HCT116 (cell line): ENCODE measurements around the gene CYB5A. TPM values are rescaled to one million over a fixed set of nuclear protein-coding genes. Genes with fewer than 3 reads are reported as not detected.

ENCODE experiments used
- ATAC-seq: fragments of 200-7000 bp; cut with Tn5 transposase; 2 replicates; pipeline ENCODE4 v1.9.1; 2020; ENCODE audit warnings: mild to moderate bottlenecking, moderate library complexity
- BruUV-seq: library from RNA; stranded (reverse); fragments of 400-500 nt; replicated peaks from 2 replicates; lab custom pipeline; 2021; lab: Mats Ljungman, UMichigan
- CTCF ChIA-PET: fragments of 300-600 bp; sonication (Branson Sonifier 250); formaldehyde crosslinking; loops from one replicate; lab custom pipeline; 2021; ENCODE audit warnings: antibody characterized with exemption; lab: Charles Lee
- POLR2A ChIA-PET: fragments of 300-600, 350-600 bp; sonication (Branson Sonifier 250); formaldehyde crosslinking; loops from one replicate; lab custom pipeline; 2021; ENCODE audit warnings: antibody characterized with exemption; lab: Charles Lee
- RAD21 ChIA-PET, 2 experiments: fragments of 300-600 bp; sonication (Branson Sonifier 250); formaldehyde crosslinking; loops; one replicate each; lab custom pipeline; 2023; ENCODE audit warnings: low total read pairs in 2 of 2; ENCODE audit not compliant: uncharacterized antibody in 2 of 2, unreplicated experiment in 2 of 2, low non-redundant PET in 1 of 2; lab: Charles Lee
- DNase-seq: peaks from one replicate; pipeline ENCODE4 v3.0.0-alpha.2; 2010; ENCODE audit warnings: low read depth, low spot score
- H2AFZ ChIP-seq: fragments of 200-600 bp; shearing (Covaris generic), sonication (generic); 2 replicates; pipeline ENCODE4 v1.6.1; 2017; ENCODE audit warnings: low read depth, mixed run types, mixed read lengths, antibody characterized with exemption, low read length; ENCODE audit not compliant: poor library complexity, severe bottlenecking
- H3K27ac ChIP-seq: 2 replicates; pipeline ENCODE4 v1.5.1; 2012; ENCODE audit warnings: low read depth, low read length
- H3K27me3 ChIP-seq: fragments of 200-600 bp; sonication (generic); 2 replicates; pipeline ENCODE4 v1.6.1; 2016; ENCODE audit warnings: mixed run types, low read length, mixed read lengths; ENCODE audit not compliant: insufficient read depth
- H3K36me3 ChIP-seq, 2 experiments: fragments of 200-500 bp in 1 of 2; fragments of 200-600 bp in 1 of 2; sonication (Bioruptor generic) in 1 of 2; sonication (generic) in 1 of 2; 2 replicates each; pipeline versions ENCODE4 v1.5.1 to v1.6.1; 2014 to 2016; ENCODE audit warnings: low read length in 2 of 2, inconsistent platforms in 1 of 2, mixed read lengths in 1 of 2, mixed run types in 1 of 2; ENCODE audit not compliant: insufficient read depth in 2 of 2, control insufficient read depth in 1 of 2
- H3K4me1 ChIP-seq, 2 experiments: fragments of 200-600 bp in 1 of 2; sonication (generic) in 1 of 2; 2 replicates each; pipeline versions ENCODE4 v1.5.1 to v1.6.1; 2012 to 2017; ENCODE audit warnings: low read length in 2 of 2, inconsistent platforms in 1 of 2, mild to moderate bottlenecking in 1 of 2, mixed read lengths in 1 of 2, mixed run types in 1 of 2, moderate library complexity in 1 of 2; ENCODE audit not compliant: insufficient read depth in 2 of 2, control insufficient read depth in 1 of 2
- H3K4me2 ChIP-seq: fragments of 200-600 bp; sonication (generic); 2 replicates; pipeline ENCODE4 v1.6.1; 2017; ENCODE audit warnings: mixed run types, low read length, mixed read lengths
- H3K4me3 ChIP-seq, 2 experiments: fragments of 200-600 bp in 1 of 2; sonication (generic) in 1 of 2; replicated peaks in 1 of 2; 2 replicates each; pipeline ENCODE4 v1.5.1; 2011 to 2016; ENCODE audit warnings: low read length in 2 of 2, control low read depth in 1 of 2, low read depth in 1 of 2, mild to moderate bottlenecking in 1 of 2, mixed read lengths in 1 of 2, mixed run types in 1 of 2
- H3K79me2 ChIP-seq: fragments of 200-600 bp; sonication (generic); 2 replicates; pipeline ENCODE4 v1.6.1; 2017; ENCODE audit warnings: mild to moderate bottlenecking, mixed run types, low read length, moderate library complexity, mixed read lengths; ENCODE audit not compliant: insufficient read depth
- H3K9ac ChIP-seq: fragments of 200-600 bp; sonication (generic); 2 replicates; pipeline ENCODE4 v1.6.1; 2016; ENCODE audit warnings: low read length, mixed read lengths
- H3K9me2 ChIP-seq: fragments of 200-600 bp; sonication (generic), shearing (Covaris generic); 2 replicates; pipeline ENCODE4 v1.6.1; 2017; ENCODE audit warnings: mixed run types, mild to moderate bottlenecking, moderate library complexity; ENCODE audit not compliant: insufficient read depth
- H3K9me3 ChIP-seq, 2 experiments: fragments of 200-500 bp in 1 of 2; fragments of 200-600 bp in 1 of 2; sonication (Bioruptor generic) in 1 of 2; sonication (generic) in 1 of 2; 2 replicates each; pipeline ENCODE4 v1.6.1; 2014 to 2017; ENCODE audit warnings: low read length in 2 of 2, mixed read lengths in 2 of 2, inconsistent platforms in 1 of 2, low read depth in 1 of 2, mild to moderate bottlenecking in 1 of 2, mixed run types in 1 of 2, moderate library complexity in 1 of 2; ENCODE audit not compliant: control insufficient read depth in 1 of 2, insufficient read depth in 1 of 2
- H4K20me1 ChIP-seq: fragments of 200-600 bp; sonication (generic), shearing (Covaris generic); 2 replicates; pipeline ENCODE4 v1.6.1; 2017; ENCODE audit warnings: mixed run types, mild to moderate bottlenecking, moderate library complexity; ENCODE audit not compliant: insufficient read depth
- CEBPB ChIP-seq: IDR thresholded peaks from 2 replicates; pipeline ENCODE4 v1.6.1; 2012; ENCODE audit warnings: low read depth
- EGR1 ChIP-seq: IDR thresholded peaks from 2 replicates; pipeline ENCODE4 v1.6.1; 2012; ENCODE audit warnings: low read depth
- ELF1 ChIP-seq: IDR thresholded peaks from 2 replicates; pipeline ENCODE4 v1.6.1; 2012; ENCODE audit warnings: low read depth, borderline replicate concordance
- EZH2phosphoT487 ChIP-seq: fragments of 200-600 bp; IDR thresholded peaks from 2 replicates; pipeline ENCODE4 v1.6.1; 2018; ENCODE audit warnings: antibody characterized with exemption, borderline replicate concordance
- FOSL1 ChIP-seq: IDR thresholded peaks from 2 replicates; pipeline ENCODE4 v1.6.1; 2012; ENCODE audit warnings: low read depth
- JUND ChIP-seq: IDR thresholded peaks from 2 replicates; pipeline ENCODE4 v1.6.1; 2012
- MAX ChIP-seq: IDR thresholded peaks from 2 replicates; pipeline ENCODE4 v1.6.1; 2012
- POLR2A ChIP-seq: IDR thresholded peaks from 2 replicates; pipeline ENCODE4 v1.7.0; 2011; ENCODE audit warnings: borderline replicate concordance; ENCODE audit not compliant: insufficient read depth, insufficient read length; ENCODE audit errors: extremely low read depth
- POLR2AphosphoS5 ChIP-seq: IDR thresholded peaks from 2 replicates; pipeline ENCODE4 v1.6.1; 2011; ENCODE audit warnings: mild to moderate bottlenecking, low read depth, low read length, moderate library complexity
- REST ChIP-seq: IDR thresholded peaks from 2 replicates; pipeline ENCODE4 v1.6.1; 2012; ENCODE audit warnings: low read depth
- SP1 ChIP-seq: IDR thresholded peaks from 2 replicates; pipeline ENCODE4 v1.6.1; 2012; ENCODE audit warnings: low read depth
- SRF ChIP-seq: IDR thresholded peaks from 2 replicates; pipeline ENCODE4 v1.6.1; 2012; ENCODE audit warnings: low read depth
- YY1 ChIP-seq: IDR thresholded peaks from 2 replicates; pipeline ENCODE4 v1.6.1; 2011; ENCODE audit warnings: low read length, low read depth, moderate library complexity, mild to moderate bottlenecking; ENCODE audit not compliant: insufficient replicate concordance; ENCODE audit errors: extremely low read depth
- ZFX ChIP-seq: fragments of 450-650 bp; IDR thresholded peaks from 2 replicates; pipeline ENCODE4 v1.6.1; 2017
- ZNF274 ChIP-seq: fragments of 200-500 bp; sonication (Bioruptor generic); IDR thresholded peaks from 2 replicates; pipeline ENCODE4 v1.6.1; 2014; ENCODE audit warnings: mild to moderate bottlenecking, low read depth, low read length, inconsistent platforms
- intact Hi-C: fragments of 100-400 bp; cut with micrococcal nuclease; formaldehyde crosslinking; loops from 2 replicates; pipeline ENCODE4 v1.10.0; 2022
- total RNA-seq: library from RNA; stranded (reverse); gene quantifications from one replicate; pipeline ENCODE4 v1.2.1, GENCODE V29; 2021; ENCODE audit not compliant: unreplicated experiment
- TF ChIP-seq, protein P1 (sequence below): IDR thresholded peaks from 2 replicates; pipeline ENCODE4 v1.6.1; 2012

CYB5A gene
- total RNA-seq, 1 experiment from 2014 or later: 37.7 TPM

GRCh38 chr18:74288730-74289129 is 3.0 kb downstream of the CYB5A start:
- no peak overlapping the region for H3K4me3 ChIP-seq
- ChIA-PET RAD21 (no interaction called here), CTCF (no interaction called here), POLR2A (no interaction called here)
- no peak overlapping the region for H3K9ac ChIP-seq
- DNase-seq (no peak), ATAC-seq (no peak)
- peaks cover 7 to 19% of the 10 kb centered on the region in 2 experiments; a peak in 3 of 4 replicates for H3K4me1 ChIP-seq
- no peak overlapping the region for H3K4me2 ChIP-seq
- intact Hi-C loops: loop anchor here (5.0 kb wide), 1 partner anchor 91 kb away; no protein-coding TSS in a partner anchor
- no peaks in the 10 kb centered on the region for H3K9me2 ChIP-seq
- TF ChIP-seq SP1 (no peak), FOSL1 (no peak), ELF1 (no peak), EZH2phosphoT487 (no peak), POLR2AphosphoS5 (no peak), SRF (no peak), CEBPB (no peak)
- no peak overlapping the region for H2AFZ ChIP-seq
- H3K36me3 ChIP-seq: no peaks in the 10 kb centered on the region; a peak in 1 of 4 replicates
- H3K27ac ChIP-seq: no peak overlapping the region
- 0 out of 4 replicates have a peak, but pooled peaks cover 0 to 3% of the 10 kb centered on the region in 2 experiments for H3K9me3 ChIP-seq
- H3K79me2 ChIP-seq: no peaks in the 10 kb centered on the region
- no TSS peak for BruUV-seq
- H3K27me3 ChIP-seq: no peaks in the 10 kb centered on the region
- no peaks in the 10 kb centered on the region for H4K20me1 ChIP-seq

- BruUV-seq: no TSS peak
- Histone ChIP-seq H3K4me3 (no peak overlapping the region), H2AFZ (no peak overlapping the region), H3K4me2 (no peak overlapping the region), H3K79me2 (no peaks in the 10 kb centered on the region), H3K9me3 (0 out of 4 replicates have a peak, but pooled peaks cover 0 to 3% of the 10 kb centered on the region in 2 experiments), H3K27me3 (no peaks in the 10 kb centered on the region), H3K27ac (no peak overlapping the region), H3K9me2 (no peaks in the 10 kb centered on the region), H3K9ac (no peak overlapping the region), H4K20me1 (no peaks in the 10 kb centered on the region), H3K36me3 (no peaks in the 10 kb centered on the region; a peak in 1 of 4 replicates), H3K4me1 (peaks cover 7 to 19% of the 10 kb centered on the region in 2 experiments; a peak in 3 of 4 replicates)
- RAD21 ChIA-PET: no interaction called here
- ATAC-seq (no peak), DNase-seq (no peak)
- intact Hi-C loops: loop anchor here (5.0 kb wide), 1 partner anchor 91 kb away; no protein-coding TSS in a partner anchor
- CTCF ChIA-PET: no interaction called here
- POLR2A ChIA-PET: no interaction called here
- TF ChIP-seq ZNF274: no peak
- TF ChIP-seq CEBPB: no peak
- no peak for TF ChIP-seq SRF
- TF ChIP-seq ELF1: no peak
- TF ChIP-seq FOSL1: no peak
- no peak for TF ChIP-seq YY1
- no peak for TF ChIP-seq MAX
- no peak for TF ChIP-seq JUND
- no peak for TF ChIP-seq POLR2AphosphoS5
- no peak for TF ChIP-seq POLR2A
- TF ChIP-seq EZH2phosphoT487: no peak
- no peak for TF ChIP-seq SP1
- no peak for TF ChIP-seq REST
- no peak for TF ChIP-seq ZFX
- TF ChIP-seq, protein P1, sequence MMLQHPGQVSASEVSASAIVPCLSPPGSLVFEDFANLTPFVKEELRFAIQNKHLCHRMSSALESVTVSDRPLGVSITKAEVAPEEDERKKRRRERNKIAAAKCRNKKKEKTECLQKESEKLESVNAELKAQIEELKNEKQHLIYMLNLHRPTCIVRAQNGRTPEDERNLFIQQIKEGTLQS: no peak
- no peak for TF ChIP-seq EGR1
These were observed 3.7 kb downstream of the CYB5A start for GRCh38 chr18:74288041-74288440.
